ENCODE results near the gene ZNHIT3. TPM values are rescaled to one million over a fixed set of nuclear protein-coding genes. Genes with fewer than 3 reads are reported as not detected.
A peak's percentile ranks its signal among the peaks of the same experiment; 100 is the strongest.

Gene ZNHIT3
- total and polyA plus RNA-seq, 2 of the 13 experiments (the other 11 are each of a cell fraction or from before 2014, with no cell fraction given) = 66.6 to 77.4 TPM

GRCh38 chr17:36463916-36464764, 22.3 kb upstream of the ZNHIT3 start (continued):
- TF ChIP-seq TFDP2 (CRISPR knock-in tag; IDR thresholded peaks at IDR 0.05) (no peak), HNF4G (IDR thresholded peaks at IDR 0.05; ENCODE audit: borderline replicate concordance, low read depth, low read length) (no peak), HNF4G (CRISPR knock-in tag; IDR thresholded peaks at IDR 0.05; ENCODE audit: borderline replicate concordance, low read depth) (no peak), DPF2 (CRISPR knock-in tag; IDR thresholded peaks at IDR 0.05; ENCODE audit: borderline replicate concordance, low read depth) (no peak), IKZF4 (CRISPR knock-in tag; IDR thresholded peaks at IDR 0.05; ENCODE audit: borderline replicate concordance, low read depth, not compliant biosample characterization) (no peak), TBX3 (IDR thresholded peaks at IDR 0.05; ENCODE audit: borderline replicate concordance) (no peak), ZNF576 (CRISPR knock-in tag; IDR thresholded peaks at IDR 0.05) (no peak), MYC (CRISPR knock-in tag; IDR thresholded peaks at IDR 0.05; ENCODE audit: borderline replicate concordance) (peak; percentile 45; the same call in 1 of the 2 replicates), ZFAT (CRISPR knock-in tag; conservative IDR thresholded peaks at IDR 0.05) (no peak), NFRKB (IDR thresholded peaks at IDR 0.05) (no peak), ZNF788 (CRISPR knock-in tag; IDR thresholded peaks at IDR 0.05; ENCODE audit: borderline replicate concordance) (no peak), GABPB1 (CRISPR knock-in tag; IDR thresholded peaks at IDR 0.05) (peak; percentile 55; the same call in 1 of the 2 replicates), PCBP2 (optimal IDR thresholded peaks at IDR 0.05; ENCODE audit: low read depth, low read length, poor library complexity, severe bottlenecking) (no peak), NPAS2 (CRISPR knock-in tag; IDR thresholded peaks at IDR 0.05; ENCODE audit: borderline replicate concordance) (no peak), KDM5B (CRISPR knock-in tag; IDR thresholded peaks at IDR 0.05; ENCODE audit: borderline replicate concordance) (no peak), FOSL2 (CRISPR knock-in tag; IDR thresholded peaks at IDR 0.05) (0 out of 2 replicates have a peak, but pooled peaks have one; percentile 17), RXRB (CRISPR knock-in tag; IDR thresholded peaks at IDR 0.05; ENCODE audit: borderline replicate concordance) (peak; percentile 40; the same call in 1 of the 2 replicates), ETS1 (CRISPR knock-in tag; IDR thresholded peaks at IDR 0.05) (0 out of 2 replicates have a peak, but pooled peaks have one; percentile 42), PRMT3 (CRISPR knock-in tag; IDR thresholded peaks at IDR 0.05; ENCODE audit: borderline replicate concordance, low read depth) (no peak), HNF4A (CRISPR knock-in tag; IDR thresholded peaks at IDR 0.05) (no peak), ZNF333 (CRISPR knock-in tag; IDR thresholded peaks at IDR 0.05; ENCODE audit: borderline replicate concordance) (no peak), ZNF121 (CRISPR knock-in tag; IDR thresholded peaks at IDR 0.05) (no peak), BRCA1 (CRISPR knock-in tag; IDR thresholded peaks at IDR 0.05) (0 out of 2 replicates have a peak, but pooled peaks have one; percentile 71), KDM3A (CRISPR knock-in tag; IDR thresholded peaks at IDR 0.05; ENCODE audit: low read depth) (no peak), TBX2 (CRISPR knock-in tag; IDR thresholded peaks at IDR 0.05; ENCODE audit: borderline replicate concordance) (peak; percentile 22; the same call in 1 of the 2 replicates), ZFP91 (CRISPR knock-in tag; IDR thresholded peaks at IDR 0.05; ENCODE audit: borderline replicate concordance) (no peak)
